ENCODE measurements around the gene GPR39.

GPR39 gene

GRCh38 chr2:132416723-132417395 lies at the start of gene GPR39:
GPR39 (plus strand) TSS chr2:132416805.
- Histone ChIP-seq H3K4me1 (ENCODE audit: insufficient read depth, low read length) (no peaks in the 10 kb centered on the region), H3K27ac (ENCODE audit: low read depth, low read length) (no peak within 1 kb of the TSS)

GRCh38 chr2:132368191-132368590 lies 48.4 kb upstream of the GPR39 start:
- Histone ChIP-seq H3K9me3 (ENCODE audit: low read length) (no peaks in the 10 kb centered on the region), H3K4me1 (ENCODE audit: insufficient read depth, low read length) (no peaks in the 10 kb centered on the region), H3K27me3 (ENCODE audit: control insufficient read depth in 1 of 2, insufficient read depth in 2 of 2, low read length in 2 of 2) (no peaks in the 10 kb centered on the region)

More at GRCh38 chr2:132416723-132417395, at the start of gene GPR39:
- Histone ChIP-seq H3K9ac (ENCODE audit: low read length) (no peak within 1 kb of the TSS), H3K36me3 (ENCODE audit: insufficient read depth, low read length) (no peaks in the 10 kb centered on the region), H3K9me3 (ENCODE audit: low read length) (no peaks in the 10 kb centered on the region), H3K4me3 (ENCODE audit: low read depth in 1 of 2, low read length in 2 of 2) (peak within 1 kb of the TSS; percentile 17 to 50), H3K27me3 (ENCODE audit: control insufficient read depth in 1 of 2, insufficient read depth in 2 of 2, low read length in 2 of 2) (no peaks in the 10 kb centered on the region)

GRCh38 chr2:132372276-132372675 lies 44.3 kb upstream of the GPR39 start:
- no peak overlapping the region for H3K4me3 ChIP-seq (ENCODE audit: low read depth in 1 of 2, low read length in 2 of 2)
- H3K4me1 ChIP-seq (ENCODE audit: insufficient read depth, low read length) = peaks cover 7% of the 10 kb centered on the region
- no peaks in the 10 kb centered on the region for H3K27me3 ChIP-seq (ENCODE audit: control insufficient read depth in 1 of 2, insufficient read depth in 2 of 2, low read length in 2 of 2)
- H3K9me3 ChIP-seq (ENCODE audit: low read length) = no peaks in the 10 kb centered on the region
- no peak overlapping the region for H3K27ac ChIP-seq (ENCODE audit: low read depth, low read length)
- no peaks in the 10 kb centered on the region for H3K36me3 ChIP-seq (ENCODE audit: insufficient read depth, low read length)
- H3K9ac ChIP-seq (ENCODE audit: low read length) = no peak overlapping the region

More at GRCh38 chr2:132368191-132368590, 48.4 kb upstream of the GPR39 start:
- Histone ChIP-seq H3K36me3 (ENCODE audit: insufficient read depth, low read length) (no peaks in the 10 kb centered on the region), H3K9ac (ENCODE audit: low read length) (no peak overlapping the region), H3K27ac (ENCODE audit: low read depth, low read length) (no peak overlapping the region), H3K4me3 (ENCODE audit: low read depth in 1 of 2, low read length in 2 of 2) (no peak overlapping the region)

- H3K9me3 ChIP-seq (ENCODE audit: low read length) = no peaks in the 10 kb centered on the region
- no peak overlapping the region for H3K27ac ChIP-seq (ENCODE audit: low read depth, low read length)
- no peaks in the 10 kb centered on the region for H3K36me3 ChIP-seq (ENCODE audit: insufficient read depth, low read length)
- no peak overlapping the region for H3K9ac ChIP-seq (ENCODE audit: low read length)
- peaks cover 7% of the 10 kb centered on the region for H3K4me1 ChIP-seq (ENCODE audit: insufficient read depth, low read length)
- no peak overlapping the region for H3K4me3 ChIP-seq (ENCODE audit: low read depth in 1 of 2, low read length in 2 of 2)
- no peaks in the 10 kb centered on the region for H3K27me3 ChIP-seq (ENCODE audit: control insufficient read depth in 1 of 2, insufficient read depth in 2 of 2, low read length in 2 of 2)
These were observed 43.0 kb upstream of the GPR39 start for GRCh38 chr2:132373391-132374135.

- no peak overlapping the region for H3K4me3 ChIP-seq (ENCODE audit: low read depth in 1 of 2, low read length in 2 of 2)
- H3K36me3 ChIP-seq (ENCODE audit: insufficient read depth, low read length) = no peaks in the 10 kb centered on the region
- peaks cover 7% of the 10 kb centered on the region for H3K4me1 ChIP-seq (ENCODE audit: insufficient read depth, low read length)
- no peaks in the 10 kb centered on the region for H3K9me3 ChIP-seq (ENCODE audit: low read length)
- H3K27me3 ChIP-seq (ENCODE audit: control insufficient read depth in 1 of 2, insufficient read depth in 2 of 2, low read length in 2 of 2) = no peaks in the 10 kb centered on the region
- no peak overlapping the region for H3K9ac ChIP-seq (ENCODE audit: low read length)
- no peak overlapping the region for H3K27ac ChIP-seq (ENCODE audit: low read depth, low read length)
These were observed 42.5 kb upstream of the GPR39 start for GRCh38 chr2:132374151-132374550.

- H3K4me3 ChIP-seq (ENCODE audit: low read depth in 1 of 2, low read length in 2 of 2) = no peak overlapping the region
- H3K4me1 ChIP-seq (ENCODE audit: insufficient read depth, low read length) = peaks cover 7% of the 10 kb centered on the region
- no peaks in the 10 kb centered on the region for H3K9me3 ChIP-seq (ENCODE audit: low read length)
- no peaks in the 10 kb centered on the region for H3K27me3 ChIP-seq (ENCODE audit: control insufficient read depth in 1 of 2, insufficient read depth in 2 of 2, low read length in 2 of 2)
- H3K9ac ChIP-seq (ENCODE audit: low read length) = no peak overlapping the region
- no peaks in the 10 kb centered on the region for H3K36me3 ChIP-seq (ENCODE audit: insufficient read depth, low read length)
- H3K27ac ChIP-seq (ENCODE audit: low read depth, low read length) = no peak overlapping the region
These were observed 42.1 kb upstream of the GPR39 start for GRCh38 chr2:132374551-132374950.

GRCh38 chr2:132374961-132375360 lies 41.6 kb upstream of the GPR39 start:
- no peak overlapping the region for H3K4me3 ChIP-seq (ENCODE audit: low read depth in 1 of 2, low read length in 2 of 2)
- no peak overlapping the region for H3K27ac ChIP-seq (ENCODE audit: low read depth, low read length)
- H3K4me1 ChIP-seq (ENCODE audit: insufficient read depth, low read length) = peaks cover 7% of the 10 kb centered on the region
- no peaks in the 10 kb centered on the region for H3K36me3 ChIP-seq (ENCODE audit: insufficient read depth, low read length)
- no peak overlapping the region for H3K9ac ChIP-seq (ENCODE audit: low read length)
- H3K27me3 ChIP-seq (ENCODE audit: control insufficient read depth in 1 of 2, insufficient read depth in 2 of 2, low read length in 2 of 2) = no peaks in the 10 kb centered on the region
- H3K9me3 ChIP-seq (ENCODE audit: low read length) = no peaks in the 10 kb centered on the region

- Histone ChIP-seq H3K27ac (ENCODE audit: low read depth, low read length) (no peak overlapping the region), H3K36me3 (ENCODE audit: insufficient read depth, low read length) (no peaks in the 10 kb centered on the region), H3K27me3 (ENCODE audit: control insufficient read depth in 1 of 2, insufficient read depth in 2 of 2, low read length in 2 of 2) (no peaks in the 10 kb centered on the region)
These were observed 35.2 kb upstream of the GPR39 start for GRCh38 chr2:132381376-132381775.

GRCh38 chr2:132383956-132384355 lies 32.6 kb upstream of the GPR39 start:
- H3K9me3 ChIP-seq (ENCODE audit: low read length) = no peaks in the 10 kb centered on the region
- no peak overlapping the region for H3K4me3 ChIP-seq (ENCODE audit: low read depth in 1 of 2, low read length in 2 of 2)
- H3K27ac ChIP-seq (ENCODE audit: low read depth, low read length) = no peak overlapping the region
- H3K9ac ChIP-seq (ENCODE audit: low read length) = no peak overlapping the region
- H3K36me3 ChIP-seq (ENCODE audit: insufficient read depth, low read length) = no peaks in the 10 kb centered on the region
- H3K27me3 ChIP-seq (ENCODE audit: control insufficient read depth in 1 of 2, insufficient read depth in 2 of 2, low read length in 2 of 2) = no peaks in the 10 kb centered on the region
- no peaks in the 10 kb centered on the region for H3K4me1 ChIP-seq (ENCODE audit: insufficient read depth, low read length)

More at GRCh38 chr2:132381376-132381775, 35.2 kb upstream of the GPR39 start:
- Histone ChIP-seq H3K9ac (ENCODE audit: low read length) (no peak overlapping the region), H3K9me3 (ENCODE audit: low read length) (no peaks in the 10 kb centered on the region), H3K4me3 (ENCODE audit: low read depth in 1 of 2, low read length in 2 of 2) (no peak overlapping the region), H3K4me1 (ENCODE audit: insufficient read depth, low read length) (no peaks in the 10 kb centered on the region)

GRCh38 chr2:132384491-132385151 lies 32.0 kb upstream of the GPR39 start:
- H3K9ac ChIP-seq (ENCODE audit: low read length) = no peak overlapping the region
- H3K36me3 ChIP-seq (ENCODE audit: insufficient read depth, low read length) = no peaks in the 10 kb centered on the region
- H3K27ac ChIP-seq (ENCODE audit: low read depth, low read length) = no peak overlapping the region
- no peaks in the 10 kb centered on the region for H3K9me3 ChIP-seq (ENCODE audit: low read length)
- H3K4me1 ChIP-seq (ENCODE audit: insufficient read depth, low read length) = no peaks in the 10 kb centered on the region
- no peaks in the 10 kb centered on the region for H3K27me3 ChIP-seq (ENCODE audit: control insufficient read depth in 1 of 2, insufficient read depth in 2 of 2, low read length in 2 of 2)
- no peak overlapping the region for H3K4me3 ChIP-seq (ENCODE audit: low read depth in 1 of 2, low read length in 2 of 2)

- no peaks in the 10 kb centered on the region for H3K9me3 ChIP-seq (ENCODE audit: low read length)
- no peak overlapping the region for H3K4me3 ChIP-seq (ENCODE audit: low read depth in 1 of 2, low read length in 2 of 2)
- H3K36me3 ChIP-seq (ENCODE audit: insufficient read depth, low read length) = no peaks in the 10 kb centered on the region
- H3K4me1 ChIP-seq (ENCODE audit: insufficient read depth, low read length) = no peaks in the 10 kb centered on the region
- no peak overlapping the region for H3K27ac ChIP-seq (ENCODE audit: low read depth, low read length)
- no peak overlapping the region for H3K9ac ChIP-seq (ENCODE audit: low read length)
- H3K27me3 ChIP-seq (ENCODE audit: control insufficient read depth in 1 of 2, insufficient read depth in 2 of 2, low read length in 2 of 2) = no peaks in the 10 kb centered on the region
These were observed 29.5 kb upstream of the GPR39 start for GRCh38 chr2:132387126-132387525.

Data from muscle layer of colon (tissue), 2 donors.